ENCODE measurements around the gene CFAP58. TPM values are rescaled to one million over a fixed set of nuclear protein-coding genes. Genes with fewer than 3 reads are reported as not detected.

The CFAP58 gene
- not detected for polyA plus RNA-seq (ENCODE audit: low read depth in 6 of 6)

DNA sequence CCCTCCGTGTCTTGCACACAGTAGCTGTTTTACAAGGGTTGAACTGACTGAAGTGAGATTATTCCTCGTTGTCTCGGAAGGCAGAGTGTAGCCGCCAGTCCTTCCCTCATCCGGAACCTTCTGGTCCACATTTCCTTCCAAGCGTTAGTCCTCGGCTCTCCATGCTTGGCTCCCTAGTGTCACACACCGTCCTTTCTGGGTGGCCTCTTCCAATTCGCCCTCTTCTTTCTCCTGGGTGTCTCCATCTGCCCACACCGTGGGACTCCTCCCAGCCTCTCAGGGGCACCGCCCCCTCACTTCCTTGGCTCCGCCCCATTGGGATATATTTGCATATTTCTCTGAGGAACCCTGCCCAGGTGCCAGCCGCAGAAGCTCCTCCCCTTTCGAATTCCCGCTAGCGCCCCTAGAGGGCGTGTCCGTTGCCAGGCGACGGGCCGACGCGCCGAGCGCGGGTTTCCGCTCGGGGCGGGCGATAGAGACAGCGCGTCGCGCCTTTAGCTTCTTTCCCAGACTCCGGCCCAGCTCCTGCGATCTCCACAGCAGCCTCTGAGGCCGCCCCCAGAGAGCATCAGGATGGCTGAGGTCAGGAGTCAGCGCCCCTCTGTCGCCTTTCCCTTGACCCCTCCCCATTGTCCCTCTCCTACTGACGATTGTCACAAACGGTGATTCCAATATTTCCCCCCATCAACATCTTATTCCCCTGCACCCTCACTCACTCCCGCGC lies at the start of gene CFAP58:
CFAP58 (plus strand) TSS at position 509 of the 724 bp plus-strand sequence; CDS start at position 574, 65 bp downstream.
- Mint-ChIP-seq H3K27ac (peak within 1 kb of the TSS in 4 of 6 donors; percentile 16 to 48 (median 37)), H3K4me1 (peaks cover 3 to 19% (median 11%) of the 10 kb centered on the region in 3 donors), H3K9me3 (no peaks in the 10 kb centered on the region), H3K36me3 (no peaks in the 10 kb centered on the region), H3K27me3 (no peaks in the 10 kb centered on the region), H3K4me3 (peak within 1 kb of the TSS in 3 of 8 donors; percentile 1 to 25 (median 3))
- peak; percentile 89 for DNase-seq
- peak; percentile 62 for ATAC-seq (ENCODE audit: low read depth in 2 of 2)

GRCh38 chr10:104304356-104304745 lies 49.3 kb upstream of the CFAP58 start:
- peaks cover 25 to 31% (median 27%) of the 10 kb centered on the region in 3 donors for H3K4me1 Mint-ChIP-seq
- no peaks in the 10 kb centered on the region for H3K36me3 Mint-ChIP-seq
- no peaks in the 10 kb centered on the region for H3K9me3 Mint-ChIP-seq
- no peak overlapping the region for H3K4me3 Mint-ChIP-seq
- DNase-seq = no peak
- H3K27me3 Mint-ChIP-seq = peaks cover 2 to 11% (median 6%) of the 10 kb centered on the region in 3 donors
- no peak overlapping the region for H3K27ac Mint-ChIP-seq
- no peak for ATAC-seq (ENCODE audit: low read depth in 2 of 2)

GRCh38 chr10:104304927-104305326 lies 48.7 kb upstream of the CFAP58 start:
- no peak for ATAC-seq (ENCODE audit: low read depth in 2 of 2)
- H3K4me3 Mint-ChIP-seq = no peak overlapping the region
- no peaks in the 10 kb centered on the region for H3K9me3 Mint-ChIP-seq
- H3K27ac Mint-ChIP-seq = peak overlapping the region in 3 of 6 donors; percentile 21 to 49 (median 28)
- H3K36me3 Mint-ChIP-seq = no peaks in the 10 kb centered on the region
- peaks cover 0 to 9% (median 6%) of the 10 kb centered on the region in 3 donors for H3K27me3 Mint-ChIP-seq
- H3K4me1 Mint-ChIP-seq = peaks cover 27 to 32% (median 28%) of the 10 kb centered on the region in 3 donors
- DNase-seq = no peak

DNA sequence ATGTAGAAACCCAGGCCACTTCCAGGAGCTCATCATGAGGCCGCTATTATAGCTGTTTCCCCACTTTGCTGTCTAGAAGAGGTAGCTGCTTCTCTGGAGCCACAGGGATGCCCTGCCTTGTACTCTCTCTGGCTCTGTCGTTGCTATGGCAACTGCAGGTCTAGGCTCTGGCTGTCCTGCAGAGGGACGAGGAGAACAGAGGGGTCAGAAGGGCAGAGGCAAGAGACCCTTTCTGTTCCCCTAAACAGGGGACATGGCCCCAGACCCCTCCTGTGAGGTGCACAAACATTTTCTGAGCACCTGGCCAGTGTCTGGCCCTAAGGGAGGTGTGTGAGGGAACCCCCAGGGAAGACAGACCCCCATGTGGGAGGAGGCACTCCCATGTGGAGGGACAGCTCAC lies 46.7 kb upstream of the CFAP58 start:
- DNase-seq = no peak
- Mint-ChIP-seq H3K27ac (peak overlapping the region in 1 of 6 donors; percentile 3), H3K36me3 (no peaks in the 10 kb centered on the region), H3K27me3 (no peaks in the 10 kb centered on the region), H3K9me3 (no peaks in the 10 kb centered on the region), H3K4me3 (peak overlapping the region in 1 of 8 donors; percentile 3), H3K4me1 (peaks cover 30 to 34% (median 31%) of the 10 kb centered on the region in 3 donors)
- ATAC-seq (ENCODE audit: low read depth in 2 of 2) = no peak

DNA sequence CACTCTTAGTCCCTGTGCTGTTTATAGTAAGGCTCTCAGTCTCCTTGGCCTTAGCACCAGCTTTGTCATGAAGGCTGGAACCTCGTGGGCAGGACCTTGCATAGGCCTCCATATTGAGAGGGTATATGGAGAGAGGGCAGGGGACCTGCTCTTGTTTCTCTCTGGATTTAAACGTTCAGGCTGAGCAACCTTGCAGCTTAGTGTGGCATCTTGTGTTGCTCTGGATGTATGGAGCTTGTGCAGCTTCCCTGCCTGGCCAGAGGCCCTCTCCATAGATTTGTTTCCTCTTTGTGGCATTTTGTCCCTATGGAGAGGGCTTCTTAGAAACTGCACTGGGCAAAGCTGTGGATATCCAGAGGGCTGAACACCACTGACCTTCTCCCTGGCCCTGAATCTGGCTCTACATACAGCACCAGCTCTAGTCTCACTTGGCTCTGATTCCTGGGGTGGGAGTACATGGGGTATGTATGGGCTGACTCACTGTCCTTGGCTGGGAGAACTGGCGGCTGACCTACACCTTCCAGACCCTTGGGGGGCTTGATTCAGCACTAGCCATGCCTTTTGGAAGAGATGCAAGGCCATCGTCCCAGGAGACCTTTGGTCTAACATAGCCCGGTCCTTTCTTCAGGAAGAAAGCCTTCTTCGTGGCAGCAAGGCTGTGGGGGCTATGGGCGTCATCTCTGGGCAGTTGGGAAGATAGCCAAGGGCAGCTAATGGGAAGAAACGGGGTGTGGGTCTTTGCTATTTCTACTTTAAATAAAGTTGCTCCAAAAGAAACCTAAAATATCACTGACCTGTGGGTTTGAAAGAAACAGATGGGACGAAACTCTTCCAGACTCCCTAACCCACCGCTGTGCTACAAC lies 45.8 kb upstream of the CFAP58 start:
- DNase-seq (no peak), ATAC-seq (ENCODE audit: low read depth in 2 of 2) (no peak)
- H3K27ac Mint-ChIP-seq = peak overlapping the region; percentile 57 to 92 (median 82)
- H3K27me3 Mint-ChIP-seq = no peaks in the 10 kb centered on the region
- peaks cover 31 to 42% (median 33%) of the 10 kb centered on the region in 3 donors for H3K4me1 Mint-ChIP-seq
- H3K9me3 Mint-ChIP-seq = no peaks in the 10 kb centered on the region
- H3K4me3 Mint-ChIP-seq = no peak overlapping the region
- no peaks in the 10 kb centered on the region for H3K36me3 Mint-ChIP-seq

- no peaks in the 10 kb centered on the region for H3K9me3 Mint-ChIP-seq
- H3K36me3 Mint-ChIP-seq = no peaks in the 10 kb centered on the region
- peaks cover 30 to 42% (median 33%) of the 10 kb centered on the region in 3 donors for H3K4me1 Mint-ChIP-seq
- ATAC-seq (ENCODE audit: low read depth in 2 of 2) (peak; percentile 26 to 47), DNase-seq (no peak)
- peak overlapping the region in 1 of 8 donors; percentile 45 for H3K4me3 Mint-ChIP-seq
- no peaks in the 10 kb centered on the region for H3K27me3 Mint-ChIP-seq
- peak overlapping the region; percentile 40 to 86 (median 78) for H3K27ac Mint-ChIP-seq
Observed at GRCh38 chr10:104308439-104308903, 45.2 kb upstream of the CFAP58 start.

GRCh38 chr10:104309980-104310978 lies 43.4 kb upstream of the CFAP58 start:
- H3K4me3 Mint-ChIP-seq = no peak overlapping the region
- ATAC-seq (ENCODE audit: low read depth in 2 of 2) (no peak), DNase-seq (no peak)
- H3K9me3 Mint-ChIP-seq = no peaks in the 10 kb centered on the region
- no peaks in the 10 kb centered on the region for H3K36me3 Mint-ChIP-seq
- peaks cover 30 to 42% (median 33%) of the 10 kb centered on the region in 3 donors for H3K4me1 Mint-ChIP-seq
- peak overlapping the region in 3 of 6 donors; percentile 39 to 75 (median 65) for H3K27ac Mint-ChIP-seq
- H3K27me3 Mint-ChIP-seq = no peaks in the 10 kb centered on the region

DNA sequence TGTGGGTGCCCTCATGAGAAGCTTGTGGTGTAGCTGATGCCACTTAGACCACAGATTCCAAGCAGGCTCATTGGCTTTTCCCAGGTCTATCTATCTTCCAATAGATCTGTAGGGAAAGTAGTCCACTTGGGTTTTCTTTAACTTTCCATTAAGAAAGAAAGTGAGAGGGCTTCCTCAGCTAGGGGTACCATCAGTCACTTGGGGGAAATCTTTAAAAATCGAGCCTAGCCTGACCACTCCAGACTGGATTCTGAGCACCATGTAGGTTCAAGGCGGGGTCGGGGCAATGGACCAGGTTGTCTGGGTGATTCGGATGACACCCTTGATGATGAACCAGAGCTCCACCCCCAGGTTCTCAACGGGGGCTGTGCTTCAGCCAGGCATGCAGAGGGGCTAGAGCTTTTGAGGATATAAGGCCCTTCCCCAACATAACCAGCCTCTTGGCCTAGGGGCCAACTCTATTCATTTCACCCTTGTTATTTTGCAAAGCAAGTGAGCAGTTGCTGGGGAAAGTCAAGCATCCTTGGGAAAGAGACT lies 42.4 kb upstream of the CFAP58 start:
- Mint-ChIP-seq H3K4me3 (no peak overlapping the region), H3K27me3 (no peaks in the 10 kb centered on the region)

DNA sequence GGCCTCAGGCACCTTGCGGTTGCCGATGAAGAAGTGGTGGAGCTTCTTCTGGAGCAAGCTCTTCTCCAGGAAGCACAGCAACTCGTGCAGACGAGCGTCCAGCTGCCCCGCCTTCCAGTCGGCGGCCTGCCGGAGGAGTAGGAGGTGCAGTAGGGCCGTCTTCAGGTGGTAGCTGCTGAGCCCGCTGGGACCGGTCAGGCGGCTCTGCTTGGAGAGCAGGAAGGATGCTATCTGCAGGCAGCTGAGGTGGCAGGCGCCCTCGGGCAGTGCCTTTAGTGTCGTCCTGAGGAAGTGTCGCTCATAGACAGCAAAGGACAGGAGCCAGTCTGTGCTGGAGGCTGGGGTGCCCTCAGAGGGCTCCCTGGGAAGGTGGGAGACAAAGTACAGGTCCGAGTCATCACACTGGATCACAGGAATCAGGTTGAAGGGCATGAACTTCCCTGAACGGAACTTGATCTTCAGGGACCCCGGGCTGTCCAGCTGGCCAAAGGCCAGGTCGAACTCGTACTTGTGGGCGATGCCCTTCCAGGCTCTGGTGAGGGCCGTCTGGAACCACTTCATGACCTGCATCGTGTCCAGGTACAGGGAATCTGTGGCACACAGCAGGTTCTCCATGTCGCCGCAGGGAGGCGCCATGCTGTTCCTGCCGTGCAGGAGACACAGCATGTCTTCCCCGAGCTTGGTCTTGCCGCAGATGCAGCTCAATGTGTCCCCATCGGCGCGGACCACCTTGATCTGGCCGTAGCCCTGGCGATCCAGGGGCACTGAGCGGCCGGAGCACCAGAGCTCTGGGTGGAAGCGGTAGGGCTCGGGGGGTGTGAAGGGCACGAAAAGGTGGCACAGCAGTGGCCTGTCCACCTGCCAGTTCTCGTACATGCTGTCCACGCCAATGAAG lies 38.8 kb upstream of the CFAP58 start:
- Mint-ChIP-seq H3K27ac (no peak overlapping the region), H3K9me3 (no peaks in the 10 kb centered on the region), H3K4me1 (peaks cover 34 to 39% (median 38%) of the 10 kb centered on the region in 3 donors), H3K4me3 (no peak overlapping the region), H3K27me3 (no peaks in the 10 kb centered on the region), H3K36me3 (no peaks in the 10 kb centered on the region)
- ATAC-seq (ENCODE audit: low read depth in 2 of 2) = no peak
- DNase-seq = no peak

More for the DNA sequence above, 42.4 kb upstream of the CFAP58 start:
- Mint-ChIP-seq H3K36me3 (no peaks in the 10 kb centered on the region), H3K4me1 (peaks cover 22 to 34% (median 24%) of the 10 kb centered on the region in 3 donors), H3K27ac (peak overlapping the region in 2 of 6 donors; percentile 84 to 90), H3K9me3 (no peaks in the 10 kb centered on the region)
- DNase-seq = no peak
- ATAC-seq (ENCODE audit: low read depth in 2 of 2) = no peak

DNA sequence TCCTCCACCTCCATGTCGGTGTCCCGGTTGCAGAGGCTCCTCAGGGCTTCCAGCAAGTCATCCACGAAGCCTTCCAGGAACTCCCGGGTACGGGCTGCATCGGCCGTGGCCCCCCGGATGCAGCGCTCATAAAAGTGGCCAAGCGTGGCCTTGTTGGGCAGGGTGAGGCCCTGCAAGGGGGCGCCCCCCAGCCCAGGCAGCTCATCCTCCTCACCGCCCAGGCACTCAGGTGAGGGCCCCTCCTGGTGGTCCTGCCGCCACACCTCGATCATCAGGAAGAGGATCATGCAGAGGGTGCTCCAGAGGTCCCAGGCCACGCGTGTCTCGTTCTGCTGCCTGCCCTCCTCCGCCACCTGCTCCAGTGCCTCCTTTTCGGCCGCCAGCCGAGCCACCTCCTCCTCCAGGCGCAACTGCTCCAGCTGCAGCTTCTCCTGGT lies 38.1 kb upstream of the CFAP58 start:
- no peak overlapping the region for H3K27ac Mint-ChIP-seq
- no peaks in the 10 kb centered on the region for H3K36me3 Mint-ChIP-seq
- no peaks in the 10 kb centered on the region for H3K9me3 Mint-ChIP-seq
- H3K4me1 Mint-ChIP-seq = peaks cover 36 to 45% (median 42%) of the 10 kb centered on the region in 3 donors
- no peaks in the 10 kb centered on the region for H3K27me3 Mint-ChIP-seq
- DNase-seq (no peak), ATAC-seq (ENCODE audit: low read depth in 2 of 2) (no peak)
- H3K4me3 Mint-ChIP-seq = no peak overlapping the region

- ATAC-seq (ENCODE audit: low read depth in 2 of 2) (no peak), DNase-seq (no peak)
- Mint-ChIP-seq H3K27me3 (no peaks in the 10 kb centered on the region), H3K9me3 (no peaks in the 10 kb centered on the region), H3K27ac (peak overlapping the region in 2 of 6 donors; percentile 49 to 53), H3K4me1 (peaks cover 44 to 53% (median 51%) of the 10 kb centered on the region in 3 donors), H3K4me3 (no peak overlapping the region), H3K36me3 (no peaks in the 10 kb centered on the region)
Observed at GRCh38 chr10:104316321-104317099, 37.1 kb upstream of the CFAP58 start.
